Cardiac septum (tissue), 1 donor: ENCODE measurements around the gene ANKRD27. TPM values are rescaled to one million over a fixed set of nuclear protein-coding genes. Genes with fewer than 3 reads are reported as not detected.
"Not testable (repeated sequence)": the region's sequence is repeated elsewhere in the genome, so short reads cannot be mapped to it uniquely, and the experiment has no call there.

Experiments
- DNase-seq: peaks from one replicate; pipeline ENCODE4 v3.0.0-alpha.2; 2020; ENCODE audit warnings: low spot score
- intact Hi-C: fragments of 100-400 bp; cut with DNase I; formaldehyde crosslinking; loops from one replicate; pipeline ENCODE4 v1.14.0; 2022
- total RNA-seq: library from RNA; stranded (reverse); fragmentation: NEBNext Ultra II Directional; extraction: Animal tissue kit (Norgen Biotek cat#: 25700); gene quantifications from one replicate; pipeline ENCODE4 v1.2.1, GENCODE V29; 2021
- donor health status: DM: no; HTN: no; CAD: no.

ANKRD27 gene
- total RNA-seq, 1 donor from 2014 or later = 24.7 TPM

GRCh38 chr19:32661318-32661717 lies 13.7 kb downstream of the ANKRD27 start:
- intact Hi-C loops = no loop called here

GRCh38 chr19:32658527-32658926 lies 16.5 kb downstream of the ANKRD27 start:
- no peak for DNase-seq
- intact Hi-C loops = no loop called here

More at GRCh38 chr19:32661318-32661717, 13.7 kb downstream of the ANKRD27 start:
- DNase-seq = no peak

- no peak for DNase-seq
Observed at GRCh38 chr19:32658075-32658474, 16.9 kb downstream of the ANKRD27 start.

GRCh38 chr19:32656379-32656778 lies 18.6 kb downstream of the ANKRD27 start:
- DNase-seq, intact Hi-C loops: not testable (repeated sequence)

More at GRCh38 chr19:32658075-32658474, 16.9 kb downstream of the ANKRD27 start:
- intact Hi-C loops = no loop called here

- DNase-seq = no peak
- intact Hi-C loops = no loop called here
Observed at GRCh38 chr19:32653599-32653915, 21.4 kb downstream of the ANKRD27 start.

GRCh38 chr19:32652894-32653598 lies 21.9 kb downstream of the ANKRD27 start:
- intact Hi-C loops = no loop called here
- peak; percentile 82 for DNase-seq

GRCh38 chr19:32652331-32652730 lies 22.6 kb downstream of the ANKRD27 start:
- DNase-seq, intact Hi-C loops: not testable (repeated sequence)

GRCh38 chr19:32651729-32652140 lies 23.2 kb downstream of the ANKRD27 start:
- intact Hi-C loops = no loop called here
- no peak for DNase-seq

- DNase-seq = no peak
- intact Hi-C loops = no loop called here
Observed at GRCh38 chr19:32650671-32651070, 24.3 kb downstream of the ANKRD27 start.

- intact Hi-C loops = no loop called here
- DNase-seq = no peak
Observed at GRCh38 chr19:32649751-32650150, 25.2 kb downstream of the ANKRD27 start.

- intact Hi-C loops = no loop called here
- no peak for DNase-seq
Observed at GRCh38 chr19:32647361-32647760, 27.6 kb downstream of the ANKRD27 start.

- no peak for DNase-seq
- intact Hi-C loops = no loop called here
Observed at GRCh38 chr19:32646556-32646955, 28.4 kb downstream of the ANKRD27 start.

GRCh38 chr19:32642771-32643170 lies 32.2 kb downstream of the ANKRD27 start:
- intact Hi-C loops = no loop called here
- DNase-seq = no peak

GRCh38 chr19:32638625-32639024 lies 36.4 kb downstream of the ANKRD27 start:
- DNase-seq = no peak
- intact Hi-C loops = no loop called here

- DNase-seq = no peak
- intact Hi-C loops = no loop called here
Observed at GRCh38 chr19:32637480-32637879, 37.5 kb downstream of the ANKRD27 start.

- no peak for DNase-seq
- intact Hi-C loops = no loop called here
Observed at GRCh38 chr19:32631381-32631780, 43.6 kb downstream of the ANKRD27 start.

GRCh38 chr19:32630338-32630737 lies 44.6 kb downstream of the ANKRD27 start:
- intact Hi-C loops = no loop called here
- no peak for DNase-seq

- DNase-seq = no peak
- intact Hi-C loops = no loop called here
Observed at GRCh38 chr19:32627714-32628270, 47.2 kb downstream of the ANKRD27 start.

- no peak for DNase-seq
- intact Hi-C loops = no loop called here
Observed at GRCh38 chr19:32626969-32627368, 48.0 kb downstream of the ANKRD27 start.

GRCh38 chr19:32624410-32624809 lies 50.6 kb downstream of the ANKRD27 start:
- no peak for DNase-seq
- intact Hi-C loops = no loop called here

GRCh38 chr19:32622002-32622401 lies 53.0 kb downstream of the ANKRD27 start:
- intact Hi-C loops = no loop called here
- DNase-seq = no peak
